HEK293 (cell line): ENCODE measurements around the gene FXYD5.
A peak's percentile ranks its signal among the peaks of the same experiment; 100 is the strongest.

ENCODE experiments used
- CTCF ChIA-PET: fragments of 350-600 bp; formaldehyde crosslinking; extraction: SDS; loops from one replicate; lab custom pipeline; 2021; ENCODE audit warnings: antibody characterized with exemption; lab: Yijun Ruan, JAX
- POLR2A ChIA-PET: fragments of 300-600 bp; formaldehyde crosslinking; extraction: SDS; loops from one replicate; lab custom pipeline; 2020; ENCODE audit warnings: antibody characterized with exemption, inconsistent platforms; lab: Yijun Ruan, JAX
- H3K27ac ChIP-seq: fragments of 200-500 bp; sonication (Bioruptor generic); 2 replicates; pipeline ENCODE4 v1.5.1; 2014; ENCODE audit warnings: low read depth, low read length, control low read depth, inconsistent platforms; ENCODE audit errors: extremely low read depth
- H3K36me3 ChIP-seq, 2 experiments: fragments of 200-500 bp in 1 of 2; sonication (Bioruptor generic) in 1 of 2; 1 replicate in 1 of 2; 2 replicates in 1 of 2; pipeline ENCODE4 v1.5.1; 2014 to 2017; ENCODE audit warnings: inconsistent platforms in 2 of 2, low read length in 2 of 2; ENCODE audit not compliant: control insufficient read depth in 2 of 2, insufficient read depth in 1 of 2
- H3K4me1 ChIP-seq: fragments of 200-500 bp; sonication (Bioruptor generic); 2 replicates; pipeline ENCODE4 v1.5.1; 2014; ENCODE audit warnings: mild to moderate bottlenecking, low read length, inconsistent platforms; ENCODE audit not compliant: control insufficient read depth, insufficient read depth
- H3K4me3 ChIP-seq: 2 replicates; pipeline ENCODE4 v1.5.1; 2011; ENCODE audit warnings: low read depth, mild to moderate bottlenecking, control low read depth, low read length, moderate library complexity
- H3K9me3 ChIP-seq: fragments of 200-500 bp; sonication (Bioruptor generic); 2 replicates; pipeline ENCODE4 v1.5.1; 2014; ENCODE audit warnings: low read depth, low read length, inconsistent platforms; ENCODE audit not compliant: control insufficient read depth, insufficient read depth
- HOXA7 ChIP-seq: sonication (generic); formaldehyde crosslinking; IDR thresholded peaks from 2 replicates; pipeline ENCODE4 v1.8.1; 2022; ENCODE audit warnings: missing genetic modification reagents, borderline replicate concordance
- YY2 ChIP-seq: fragments of 450-650 bp; formaldehyde crosslinking; IDR thresholded peaks from 2 replicates; pipeline ENCODE4 v1.5.1; 2016; ENCODE audit warnings: missing biosample characterization, missing genetic modification characterization
- ZBTB17 ChIP-seq: fragments of 450-650 bp; formaldehyde crosslinking; IDR thresholded peaks from 2 replicates; pipeline ENCODE4 v1.5.1; 2016; ENCODE audit warnings: missing biosample characterization, missing genetic modification characterization
- ZBTB21 ChIP-seq: fragments of 450-650 bp; formaldehyde crosslinking; IDR thresholded peaks from 2 replicates; pipeline ENCODE4 v1.5.1; 2017; ENCODE audit warnings: missing biosample characterization, missing genetic modification characterization
- ZNF133 ChIP-seq: fragments of 450-650 bp; formaldehyde crosslinking; IDR thresholded peaks from 2 replicates; pipeline ENCODE4 v1.5.1; 2016; ENCODE audit warnings: missing biosample characterization, missing genetic modification characterization
- ZNF140 ChIP-seq: fragments of 450-650 bp; formaldehyde crosslinking; IDR thresholded peaks from 2 replicates; pipeline ENCODE4 v1.5.1; 2016; ENCODE audit warnings: missing biosample characterization, missing genetic modification characterization
- ZNF155 ChIP-seq: fragments of 450-650 bp; formaldehyde crosslinking; IDR thresholded peaks from 2 replicates; pipeline ENCODE4 v1.5.1; 2016; ENCODE audit warnings: missing biosample characterization, missing genetic modification characterization
- ZNF175 ChIP-seq: fragments of 450-650 bp; formaldehyde crosslinking; IDR thresholded peaks from 2 replicates; pipeline ENCODE4 v1.5.1; 2016; ENCODE audit warnings: missing biosample characterization, missing genetic modification characterization
- ZNF324 ChIP-seq: fragments of 450-650 bp; formaldehyde crosslinking; IDR thresholded peaks from 2 replicates; pipeline ENCODE4 v1.5.1; 2016; ENCODE audit warnings: missing biosample characterization, missing genetic modification characterization
- ZNF404 ChIP-seq: fragments of 450-650 bp; formaldehyde crosslinking; IDR thresholded peaks from 2 replicates; pipeline ENCODE4 v1.5.1; 2017; ENCODE audit warnings: missing biosample characterization, missing genetic modification characterization
- ZNF423 ChIP-seq: fragments of 450-650 bp; formaldehyde crosslinking; IDR thresholded peaks from 2 replicates; pipeline ENCODE4 v1.5.1; 2016; ENCODE audit warnings: missing biosample characterization, missing genetic modification characterization
- ZNF426 ChIP-seq: fragments of 450-650 bp; formaldehyde crosslinking; IDR thresholded peaks from 2 replicates; pipeline ENCODE4 v1.5.1; 2017; ENCODE audit warnings: missing biosample characterization, missing genetic modification characterization, mild to moderate bottlenecking, inconsistent platforms, moderate library complexity
- ZNF473 ChIP-seq: fragments of 450-650 bp; formaldehyde crosslinking; IDR thresholded peaks from 2 replicates; pipeline ENCODE4 v1.5.1; 2017; ENCODE audit warnings: missing biosample characterization, missing genetic modification characterization
- ZNF529 ChIP-seq: fragments of 450-650 bp; formaldehyde crosslinking; IDR thresholded peaks from 2 replicates; pipeline ENCODE4 v1.5.1; 2017; ENCODE audit warnings: missing genetic modification characterization, missing biosample characterization; ENCODE audit not compliant: insufficient replicate concordance
- ZNF530 ChIP-seq: fragments of 450-650 bp; formaldehyde crosslinking; IDR thresholded peaks from 2 replicates; pipeline ENCODE4 v1.5.1; 2016; ENCODE audit warnings: low read depth, missing biosample characterization, missing genetic modification characterization
- ZNF544 ChIP-seq: fragments of 450-650 bp; formaldehyde crosslinking; IDR thresholded peaks from 2 replicates; pipeline ENCODE4 v1.5.0; 2017; ENCODE audit warnings: missing biosample characterization, missing genetic modification characterization
- ZNF571 ChIP-seq: fragments of 450-650 bp; formaldehyde crosslinking; IDR thresholded peaks from 2 replicates; pipeline ENCODE4 v1.5.0; 2017; ENCODE audit warnings: missing biosample characterization, missing genetic modification characterization
- ZNF629 ChIP-seq: fragments of 450-650 bp; formaldehyde crosslinking; IDR thresholded peaks from 2 replicates; pipeline ENCODE4 v1.5.1; 2017; ENCODE audit warnings: missing biosample characterization, missing genetic modification characterization
- ZNF639 ChIP-seq: fragments of 450-650 bp; formaldehyde crosslinking; IDR thresholded peaks from 2 replicates; pipeline ENCODE4 v1.5.1; 2016; ENCODE audit warnings: missing biosample characterization, missing genetic modification characterization
- ZNF654 ChIP-seq: fragments of 450-650 bp; formaldehyde crosslinking; IDR thresholded peaks from 2 replicates; pipeline ENCODE4 v1.5.1; 2016; ENCODE audit warnings: low read depth, missing biosample characterization, missing genetic modification characterization
- ZNF670 ChIP-seq: fragments of 450-650 bp; formaldehyde crosslinking; IDR thresholded peaks from 2 replicates; pipeline ENCODE4 v1.5.1; 2016; ENCODE audit warnings: missing biosample characterization, missing genetic modification characterization, low read depth
- ZNF843 ChIP-seq: fragments of 450-650 bp; formaldehyde crosslinking; IDR thresholded peaks from 2 replicates; pipeline ENCODE4 v1.5.1; 2016; ENCODE audit warnings: missing biosample characterization, missing genetic modification characterization
- TF ChIP-seq, protein P1 (sequence below): fragments of 450-650 bp; formaldehyde crosslinking; IDR thresholded peaks from 2 replicates; pipeline ENCODE4 v1.5.1; 2016; ENCODE audit warnings: missing biosample characterization, missing genetic modification characterization
- TF ChIP-seq, protein P2 (sequence below): fragments of 450-650 bp; formaldehyde crosslinking; IDR thresholded peaks from 2 replicates; pipeline ENCODE4 v1.5.1; 2016; ENCODE audit warnings: missing biosample characterization, missing genetic modification characterization
- TF ChIP-seq, protein P3 (sequence below): fragments of 450-650 bp; formaldehyde crosslinking; IDR thresholded peaks from 2 replicates; pipeline ENCODE4 v1.5.1; 2016; ENCODE audit warnings: missing biosample characterization, missing genetic modification characterization

The FXYD5 gene

GRCh38 chr19:35105047-35105410 lies 49.5 kb upstream of the FXYD5 start:
- TF ChIP-seq, protein P1, sequence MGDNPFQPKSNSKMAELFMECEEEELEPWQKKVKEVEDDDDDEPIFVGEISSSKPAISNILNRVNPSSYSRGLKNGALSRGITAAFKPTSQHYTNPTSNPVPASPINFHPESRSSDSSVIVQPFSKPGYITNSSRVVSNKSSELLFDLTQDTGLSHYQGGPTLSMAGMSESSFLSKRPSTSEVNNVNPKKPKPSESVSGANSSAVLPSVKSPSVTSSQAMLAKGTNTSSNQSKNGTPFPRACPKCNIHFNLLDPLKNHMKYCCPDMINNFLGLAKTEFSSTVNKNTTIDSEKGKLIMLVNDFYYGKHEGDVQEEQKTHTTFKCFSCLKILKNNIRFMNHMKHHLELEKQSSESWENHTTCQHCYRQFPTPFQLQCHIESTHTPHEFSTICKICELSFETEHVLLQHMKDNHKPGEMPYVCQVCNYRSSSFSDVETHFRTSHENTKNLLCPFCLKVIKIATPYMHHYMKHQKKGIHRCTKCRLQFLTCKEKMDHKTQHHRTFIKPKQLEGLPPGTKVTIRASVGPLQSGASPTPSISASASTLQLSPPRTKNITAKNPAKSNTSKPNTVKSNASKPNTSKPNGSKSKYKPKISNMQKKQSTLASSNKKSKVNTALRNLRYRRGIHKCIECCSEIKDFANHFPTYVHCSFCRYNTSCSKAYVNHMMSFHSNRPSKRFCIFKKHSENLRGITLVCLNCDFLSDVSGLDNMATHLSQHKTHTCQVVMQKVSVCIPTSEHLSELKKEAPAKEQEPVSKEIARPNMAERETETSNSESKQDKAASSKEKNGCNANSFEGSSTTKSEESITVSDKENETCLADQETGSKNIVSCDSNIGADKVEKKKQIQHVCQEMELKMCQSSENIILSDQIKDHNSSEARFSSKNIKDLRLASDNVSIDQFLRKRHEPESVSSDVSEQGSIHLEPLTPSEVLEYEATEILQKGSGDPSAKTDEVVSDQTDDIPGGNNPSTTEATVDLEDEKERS = 0 out of 2 replicates have a peak, but pooled peaks have one; percentile 33
- TF ChIP-seq ZNF155 = no peak; the same call in 1 of the 2 replicates
- TF ChIP-seq ZNF639 (tag by site-specific recombination) = no peak
- TF ChIP-seq YY2 (tag by site-specific recombination) = no peak
- TF ChIP-seq, all 188 proteins: peak for 1
- Histone ChIP-seq H3K9me3 (no peaks in the 10 kb centered on the region), H3K36me3 (no peaks in the 10 kb centered on the region), H3K4me1 (no peaks in the 10 kb centered on the region), H3K4me3 (no peak overlapping the region), H3K27ac (no peak overlapping the region)
- ChIA-PET POLR2A (no interaction called here), CTCF (interaction anchor here (1.4 kb wide), 1 partner anchor 38 kb away, joined by 3 read pairs; no protein-coding TSS in a partner anchor)

- ChIA-PET POLR2A (no interaction called here), CTCF (interaction anchor here (0.8 to 2.8 kb wide), 7 partner anchors 9 to 269 kb away, joined by 3 to 14 read pairs (median 4); no protein-coding TSS in a partner anchor)
- TF ChIP-seq ZNF140 (tag by site-specific recombination) (no peak), ZNF530 (no peak; the same call in 1 of the 2 replicates), ZBTB17 (no peak), ZNF175 (tag by site-specific recombination) (peak; percentile 87), ZNF571 (tag by site-specific recombination) (peak; percentile 31; the same call in 1 of the 2 replicates), ZNF404 (no peak), ZNF843 (no peak), ZNF473 (tag by site-specific recombination) (peak; percentile 91), ZNF670 (tag by site-specific recombination) (peak; percentile 93; the same call in 1 of the 2 replicates), ZNF654 (tag by site-specific recombination) (no peak), ZNF133 (tag by site-specific recombination) (peak; percentile 40; the same call in 1 of the 2 replicates), ZNF324 (tag by site-specific recombination) (no peak), ZBTB21 (tag by site-specific recombination) (no peak), ZNF529 (tag by site-specific recombination) (no peak), HOXA7 (CRISPR knock-in tag) (no peak), ZNF426 (no peak), ZNF544 (peak; percentile 67), ZNF423 (tag by site-specific recombination) (no peak; the same call in 1 of the 2 replicates), ZNF629 (tag by site-specific recombination) (no peak)
- TF ChIP-seq, protein P2, sequence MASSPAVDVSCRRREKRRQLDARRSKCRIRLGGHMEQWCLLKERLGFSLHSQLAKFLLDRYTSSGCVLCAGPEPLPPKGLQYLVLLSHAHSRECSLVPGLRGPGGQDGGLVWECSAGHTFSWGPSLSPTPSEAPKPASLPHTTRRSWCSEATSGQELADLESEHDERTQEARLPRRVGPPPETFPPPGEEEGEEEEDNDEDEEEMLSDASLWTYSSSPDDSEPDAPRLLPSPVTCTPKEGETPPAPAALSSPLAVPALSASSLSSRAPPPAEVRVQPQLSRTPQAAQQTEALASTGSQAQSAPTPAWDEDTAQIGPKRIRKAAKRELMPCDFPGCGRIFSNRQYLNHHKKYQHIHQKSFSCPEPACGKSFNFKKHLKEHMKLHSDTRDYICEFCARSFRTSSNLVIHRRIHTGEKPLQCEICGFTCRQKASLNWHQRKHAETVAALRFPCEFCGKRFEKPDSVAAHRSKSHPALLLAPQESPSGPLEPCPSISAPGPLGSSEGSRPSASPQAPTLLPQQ (tag by site-specific recombination) = no peak
- TF ChIP-seq, protein P3, sequence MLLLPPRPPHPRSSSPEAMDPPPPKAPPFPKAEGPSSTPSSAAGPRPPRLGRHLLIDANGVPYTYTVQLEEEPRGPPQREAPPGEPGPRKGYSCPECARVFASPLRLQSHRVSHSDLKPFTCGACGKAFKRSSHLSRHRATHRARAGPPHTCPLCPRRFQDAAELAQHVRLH (tag by site-specific recombination) = 0 out of 2 replicates have a peak, but pooled peaks have one; percentile 67
Observed at GRCh38 chr19:35105411-35106290, 48.9 kb upstream of the FXYD5 start.

More at GRCh38 chr19:35105411-35106290, 48.9 kb upstream of the FXYD5 start:
- no peaks in the 10 kb centered on the region for H3K36me3 ChIP-seq
- no peaks in the 10 kb centered on the region for H3K9me3 ChIP-seq
- no peaks in the 10 kb centered on the region for H3K4me1 ChIP-seq
- no peak overlapping the region for H3K4me3 ChIP-seq
- no peak overlapping the region for H3K27ac ChIP-seq
